Keratinocyte (primary cell): ENCODE measurements around the gene DPF3. TPM values are rescaled to one million over a fixed set of nuclear protein-coding genes. Genes with fewer than 3 reads are reported as not detected.

Experiments used
- DNase-seq: peaks from one replicate; pipeline ENCODE4 v3.0.0-alpha.2; 2011; ENCODE audit warnings: low read depth, missing footprints, low spot score
- FAIRE-seq: peaks from 2 replicates; lab custom pipeline; 2011; peaks lifted over from hg19 to GRCh38; lab: Jason Lieb, UNC
- H2AFZ ChIP-seq: 2 replicates; pipeline ENCODE4 v1.6.0; 2012; ENCODE audit warnings: low read length, control low read depth, inconsistent platforms; ENCODE audit not compliant: control insufficient read depth
- H3K27ac ChIP-seq: 2 replicates; pipeline ENCODE4 v1.5.1; 2011; ENCODE audit warnings: low read length; ENCODE audit not compliant: control insufficient read depth, insufficient read depth
- H3K27me3 ChIP-seq: 3 replicates; pipeline ENCODE4 v1.6.0; 2011; ENCODE audit warnings: low read length; ENCODE audit not compliant: control insufficient read depth, insufficient read depth; ENCODE audit errors: extremely low read depth
- H3K36me3 ChIP-seq, 2 experiments: 2 replicates in 1 of 2; 3 replicates in 1 of 2; pipeline ENCODE4 v1.5.1; 2011; ENCODE audit warnings: low read length in 2 of 2, mild to moderate bottlenecking in 1 of 2; ENCODE audit not compliant: control insufficient read depth in 2 of 2, insufficient read depth in 2 of 2; ENCODE audit errors: extremely low read depth in 1 of 2
- H3K4me1 ChIP-seq: 3 replicates; pipeline ENCODE4 v1.5.1; 2011; ENCODE audit warnings: low read length; ENCODE audit not compliant: control insufficient read depth, insufficient read depth; ENCODE audit errors: extremely low read depth
- H3K4me2 ChIP-seq: 3 replicates; pipeline ENCODE4 v1.6.0; 2011; ENCODE audit warnings: low read depth, low read length; ENCODE audit not compliant: control insufficient read depth, insufficient read depth; ENCODE audit errors: extremely low read depth
- H3K4me3 ChIP-seq, 3 experiments: fragments of 200-600 bp in 1 of 3; sonication (generic) in 1 of 3; 2 replicates in 2 of 3; 3 replicates in 1 of 3; pipeline ENCODE4 v1.5.1; 2011 to 2016; ENCODE audit warnings: low read length in 3 of 3, mild to moderate bottlenecking in 3 of 3, control low read depth in 2 of 3, inconsistent platforms in 1 of 3, low read depth in 1 of 3, mixed read lengths in 1 of 3, mixed run types in 1 of 3, moderate library complexity in 1 of 3; ENCODE audit not compliant: control insufficient read depth in 2 of 3, insufficient read depth in 2 of 3; ENCODE audit errors: extremely low read depth in 1 of 3
- H3K79me2 ChIP-seq: 2 replicates; pipeline ENCODE4 v1.6.0; 2012; ENCODE audit warnings: low read length; ENCODE audit not compliant: control insufficient read depth, insufficient read depth
- H3K9ac ChIP-seq: 3 replicates; pipeline ENCODE4 v1.6.0; 2011; ENCODE audit warnings: low read length; ENCODE audit not compliant: control insufficient read depth, insufficient read depth; ENCODE audit errors: extremely low read depth
- H3K9me1 ChIP-seq: 3 replicates; pipeline ENCODE4 v1.6.0; 2011; ENCODE audit warnings: low read length; ENCODE audit not compliant: control insufficient read depth, insufficient read depth; ENCODE audit errors: extremely low read depth
- H3K9me3 ChIP-seq: 2 replicates; pipeline ENCODE4 v1.5.1; 2012; ENCODE audit warnings: low read depth, low read length; ENCODE audit not compliant: control insufficient read depth
- H4K20me1 ChIP-seq: 3 replicates; pipeline ENCODE4 v1.6.0; 2011; ENCODE audit warnings: low read length; ENCODE audit not compliant: control insufficient read depth, insufficient read depth; ENCODE audit errors: extremely low read depth
- CTCF ChIP-seq, 3 experiments: IDR thresholded peaks in 1 of 3; conservative IDR thresholded peaks in 1 of 3; optimal IDR thresholded peaks in 1 of 3; 2 replicates in 2 of 3; 3 replicates in 1 of 3; pipeline versions ENCODE3 to v1.5.1; 2011; ENCODE audit warnings: low read length in 3 of 3, mild to moderate bottlenecking in 3 of 3, moderate library complexity in 2 of 3, control low read depth in 1 of 3, inconsistent platforms in 1 of 3; ENCODE audit not compliant: insufficient read depth in 2 of 3; ENCODE audit errors: extremely low read depth in 1 of 3
- EZH2 ChIP-seq: IDR thresholded peaks from one replicate; pipeline ENCODE4 v1.6.1; 2012; ENCODE audit warnings: inconsistent platforms, mild to moderate bottlenecking, low read length, moderate library complexity
- dilution Hi-C: fragments of 300-500 bp; cut with MboI; formaldehyde crosslinking; loops from one replicate; pipeline ENCODE4 v1.7.0; 2020; ENCODE audit warnings: low sequenced_read_pairs; ENCODE audit not compliant: extremely low pct_ligation_motif_present
- polyA plus RNA-seq, 5 experiments: library from polyadenylated mRNA; depleted of rRNA in 3 of 5; stranded (reverse) in 3 of 5; stranded (forward) in 1 of 5; unstranded in 1 of 5; fragments of >200 nt; gene quantifications; 1 replicate in 1 of 5; 2 replicates in 3 of 5; 3 replicates in 1 of 5; pipeline versions ENCODE4 v1.2.1 to v1.2.3, GENCODE V29; 2011 to 2012; ENCODE audit warnings: missing spikeins in 2 of 5, low read depth in 1 of 5, low replicate concordance in 1 of 5

Gene DPF3
- polyA plus RNA-seq, 1 donor (not counting 4 experiments of a cell fraction or from before 2014, with no cell fraction given), result 1.1 TPM

GRCh38 chr14:72722201-72722785 is 171.6 kb downstream of the DPF3 start:
- H3K4me2 ChIP-seq, result no peak overlapping the region
- no peak overlapping the region for H3K27ac ChIP-seq
- no peaks in the 10 kb centered on the region for H3K27me3 ChIP-seq

GRCh38 chr14:72721083-72721482 is 172.8 kb downstream of the DPF3 start:
- no peak for TF ChIP-seq EZH2
- no peak for TF ChIP-seq CTCF (optimal IDR thresholded peaks at IDR 0.05 in 1 of 3, IDR thresholded peaks at IDR 0.05 in 1 of 3, conservative IDR thresholded peaks at IDR 0.05 in 1 of 3; ENCODE audit: extremely low read depth in 1 of 3, insufficient read depth in 2 of 3, low read length in 3 of 3)
- Histone ChIP-seq H3K4me1 (no peaks in the 10 kb centered on the region), H3K79me2 (no peaks in the 10 kb centered on the region), H3K4me3 (no peak overlapping the region), H3K9me3 (no peaks in the 10 kb centered on the region), H3K27me3 (no peaks in the 10 kb centered on the region), H3K9ac (no peak overlapping the region), H2AFZ (no peak overlapping the region), H3K9me1 (no peaks in the 10 kb centered on the region), H4K20me1 (no peaks in the 10 kb centered on the region), H3K27ac (no peak overlapping the region), H3K36me3 (no peaks in the 10 kb centered on the region), H3K4me2 (no peak overlapping the region)
- no peak for FAIRE-seq
- dilution Hi-C loops, result no loop called here
- DNase-seq, result no peak

More at GRCh38 chr14:72722201-72722785, 171.6 kb downstream of the DPF3 start:
- no peak overlapping the region for H3K4me3 ChIP-seq
- H3K79me2 ChIP-seq, result no peaks in the 10 kb centered on the region
- H3K9me1 ChIP-seq, result no peaks in the 10 kb centered on the region
- no peak for FAIRE-seq
- no peaks in the 10 kb centered on the region for H3K4me1 ChIP-seq
- dilution Hi-C loops, result no loop called here
- no peak for DNase-seq
- no peaks in the 10 kb centered on the region for H4K20me1 ChIP-seq
- no peak overlapping the region for H2AFZ ChIP-seq
- H3K9me3 ChIP-seq, result no peaks in the 10 kb centered on the region
- no peaks in the 10 kb centered on the region for H3K36me3 ChIP-seq
- TF ChIP-seq EZH2 (no peak), CTCF (optimal IDR thresholded peaks at IDR 0.05 in 1 of 3, IDR thresholded peaks at IDR 0.05 in 1 of 3, conservative IDR thresholded peaks at IDR 0.05 in 1 of 3; ENCODE audit: extremely low read depth in 1 of 3, insufficient read depth in 2 of 3, low read length in 3 of 3) (no peak)
- no peak overlapping the region for H3K9ac ChIP-seq
